Tibial nerve (tissue), 4 donors: ENCODE results near the gene SERPIND1. TPM values are rescaled to one million over a fixed set of nuclear protein-coding genes. Genes with fewer than 3 reads are reported as not detected.

ENCODE experiments used
- DNase-seq, 2 donors: peaks; one replicate each; pipeline ENCODE4 v3.0.0-alpha.2; 2019; ENCODE audit warnings: low spot score in 2 of 2
- H3K27ac ChIP-seq, 4 donors: fragments of 200-600 bp; sonication (generic) in 3 of 4; one replicate each; pipeline ENCODE4 v1.5.1; 2017 to 2019; ENCODE audit warnings: mild to moderate bottlenecking in 1 of 4
- H3K27me3 ChIP-seq, 2 donors: fragments of 200-600 bp; sonication (generic) in 1 of 2; one replicate each; pipeline versions ENCODE4 v1.5.1 to v1.6.0; 2017 to 2019
- H3K36me3 ChIP-seq, 3 donors: fragments of 200-600 bp; sonication (generic); one replicate each; pipeline ENCODE4 v1.5.1; 2018 to 2019
- H3K4me1 ChIP-seq, 4 donors: fragments of 200-600 bp; sonication (generic) in 3 of 4; one replicate each; pipeline ENCODE4 v1.5.1; 2017 to 2019
- H3K4me3 ChIP-seq, 4 donors: fragments of 200-600 bp; sonication (generic) in 3 of 4; one replicate each; pipeline ENCODE4 v1.5.1; 2017 to 2019; ENCODE audit warnings: mild to moderate bottlenecking in 1 of 4, moderate library complexity in 1 of 4
- H3K9me3 ChIP-seq, 4 donors: fragments of 200-600 bp; sonication (generic) in 3 of 4; one replicate each; pipeline ENCODE4 v1.5.1; 2017 to 2019
- CTCF ChIP-seq, 5 experiments: fragments of 200-600 bp in 3 of 5; fragments of 450-650 bp in 2 of 5; sonication (generic) in 3 of 5; IDR thresholded peaks; one replicate each; pipeline ENCODE4 v1.5.1; 2016 to 2019; ENCODE audit warnings: antibody characterized with exemption in 5 of 5, mild to moderate bottlenecking in 3 of 5, moderate library complexity in 2 of 5
- EP300 ChIP-seq, 2 donors: sonication (generic); formaldehyde crosslinking; IDR thresholded peaks; one replicate each; pipeline ENCODE4 v1.6.1; 2017; ENCODE audit warnings: antibody characterized with exemption in 2 of 2, mild to moderate bottlenecking in 1 of 2
- POLR2A ChIP-seq, 2 donors: fragments of 450-650 bp; IDR thresholded peaks; one replicate each; pipeline ENCODE4 v1.6.1; 2017; ENCODE audit warnings: antibody characterized with exemption in 2 of 2, mild to moderate bottlenecking in 2 of 2, moderate library complexity in 2 of 2
- WGBS, 2 donors: methylation state at CpG; one replicate each; pipeline ENCODE4 v1.1.5; 2018; 5-methylcytosine and 5-hydroxymethylcytosine counted together
- total RNA-seq, 4 donors: library from RNA; depleted of rRNA; stranded (reverse); fragments of >200 nt; gene quantifications; one replicate each; pipeline ENCODE4 v1.1.0, GENCODE V29; 2016

Gene SERPIND1
- total RNA-seq, 4 donors from 2014 or later: 0.42 to 1.2 TPM; not detected in 2

- H3K27ac ChIP-seq: peak overlapping the region in 1 of 4 donors; percentile 55
- H3K4me3 ChIP-seq: no peak overlapping the region
- TF ChIP-seq EP300 (IDR thresholded peaks at IDR 0.05) (peak in 1 of 2 donors; percentile 51), CTCF (IDR thresholded peaks at IDR 0.05) (no peak), POLR2A (IDR thresholded peaks at IDR 0.05) (no peak)
- H3K4me1 ChIP-seq: peaks cover 0 to 24% (median 0%) of the 10 kb centered on the region in 4 donors
- no peaks in the 10 kb centered on the region for H3K27me3 ChIP-seq
- WGBS, 2 donors: 84 to 91% methylated on average over 10 of the region's 10 CpGs
- peaks cover 0 to 34% (median 0%) of the 10 kb centered on the region in 3 donors for H3K36me3 ChIP-seq
- H3K9me3 ChIP-seq: no peaks in the 10 kb centered on the region
- no peak for DNase-seq
These were observed 3.7 kb downstream of the SERPIND1 start for GRCh38 chr22:20777420-20778177.

DNA sequence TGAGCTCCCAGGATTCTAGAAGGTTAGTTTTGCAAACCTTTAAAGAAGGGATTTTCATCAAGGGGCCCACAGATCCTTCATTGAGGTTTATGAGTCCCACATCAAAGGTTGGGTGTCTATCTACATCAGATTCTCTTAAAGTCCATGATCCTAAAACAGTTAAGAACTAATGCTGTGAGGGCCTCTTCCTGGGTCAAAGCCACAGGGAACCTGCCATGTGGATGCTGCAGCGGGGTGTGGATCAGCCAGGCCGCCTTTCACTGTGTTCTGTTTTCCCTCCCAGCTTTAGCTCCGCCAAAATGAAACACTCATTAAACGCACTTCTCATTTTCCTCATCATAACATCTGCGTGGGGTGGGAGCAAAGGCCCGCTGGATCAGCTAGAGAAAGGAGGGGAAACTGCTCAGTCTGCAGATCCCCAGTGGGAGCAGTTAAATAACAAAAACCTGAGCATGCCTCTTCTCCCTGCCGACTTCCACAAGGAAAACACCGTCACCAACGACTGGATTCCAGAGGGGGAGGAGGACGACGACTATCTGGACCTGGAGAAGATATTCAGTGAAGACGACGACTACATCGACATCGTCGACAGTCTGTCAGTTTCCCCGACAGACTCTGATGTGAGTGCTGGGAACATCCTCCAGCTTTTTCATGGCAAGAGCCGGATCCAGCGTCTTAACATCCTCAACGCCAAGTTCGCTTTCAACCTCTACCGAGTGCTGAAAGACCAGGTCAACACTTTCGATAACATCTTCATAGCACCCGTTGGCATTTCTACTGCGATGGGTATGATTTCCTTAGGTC lies 5.3 kb downstream of the SERPIND1 start:
- H3K27me3 ChIP-seq: no peaks in the 10 kb centered on the region
- TF ChIP-seq POLR2A (IDR thresholded peaks at IDR 0.05) (no peak), EP300 (IDR thresholded peaks at IDR 0.05) (no peak), CTCF (IDR thresholded peaks at IDR 0.05) (no peak)
- WGBS, 2 donors: 75 to 76% methylated on average over 25 of the region's 25 CpGs
- H3K4me1 ChIP-seq: peaks cover 0 to 24% (median 0%) of the 10 kb centered on the region in 4 donors
- peaks cover 0 to 39% (median 0%) of the 10 kb centered on the region in 3 donors for H3K36me3 ChIP-seq
- peak in 1 of 2 donors; percentile 13 for DNase-seq
- H3K27ac ChIP-seq: peak overlapping the region in 3 of 4 donors; percentile 42 to 55 (median 50)
- no peaks in the 10 kb centered on the region for H3K9me3 ChIP-seq
- no peak overlapping the region for H3K4me3 ChIP-seq

- whole genome bisulfite sequencing, 2 donors: 79 to 87% methylated on average over 5 of the region's 5 CpGs
- Histone ChIP-seq H3K9me3 (no peaks in the 10 kb centered on the region), H3K4me1 (peaks cover 0 to 24% (median 0%) of the 10 kb centered on the region in 4 donors), H3K27ac (peak overlapping the region in 3 of 4 donors; percentile 42 to 55 (median 50)), H3K4me3 (no peak overlapping the region), H3K36me3 (peaks cover 0 to 39% (median 0%) of the 10 kb centered on the region in 3 donors), H3K27me3 (no peaks in the 10 kb centered on the region)
- no peak for DNase-seq
- TF ChIP-seq CTCF (IDR thresholded peaks at IDR 0.05) (no peak), EP300 (IDR thresholded peaks at IDR 0.05) (peak in 1 of 2 donors; percentile 19)
These were observed 5.9 kb downstream of the SERPIND1 start for GRCh38 chr22:20779818-20780158.

GRCh38 chr22:20781272-20781990 lies 7.5 kb downstream of the SERPIND1 start:
- Histone ChIP-seq H3K9me3 (no peaks in the 10 kb centered on the region), H3K4me3 (no peak overlapping the region), H3K27me3 (no peaks in the 10 kb centered on the region), H3K27ac (no peak overlapping the region), H3K4me1 (peaks cover 0 to 24% (median 0%) of the 10 kb centered on the region in 4 donors), H3K36me3 (peaks cover 0 to 47% (median 0%) of the 10 kb centered on the region in 3 donors)
- TF ChIP-seq POLR2A (IDR thresholded peaks at IDR 0.05) (no peak), EP300 (IDR thresholded peaks at IDR 0.05) (no peak), CTCF (IDR thresholded peaks at IDR 0.05) (no peak)
- DNase-seq: no peak
- WGBS, 2 donors: 88 to 89% methylated on average over 11 of the region's 11 CpGs
